Peyer's patch (tissue), 4 donors: ENCODE measurements around the gene SCN2B. TPM values are rescaled to one million over a fixed set of nuclear protein-coding genes. Genes with fewer than 3 reads are reported as not detected.

Experiments used
- DNase-seq, 3 donors: peaks; one replicate each; pipeline ENCODE4 v3.0.0-alpha.2; 2017 to 2019
- H3K27ac ChIP-seq, 4 donors: fragments of 200-600 bp; sonication (generic); one replicate each; pipeline ENCODE4 v1.5.1; 2016 to 2019
- H3K27me3 ChIP-seq, 2 donors: fragments of 200-600 bp; sonication (generic); one replicate each; pipeline ENCODE4 v1.5.1; 2019
- H3K36me3 ChIP-seq, 3 donors: fragments of 200-600 bp; sonication (generic); one replicate each; pipeline ENCODE4 v1.5.1; 2016 to 2019
- H3K4me1 ChIP-seq, 4 donors: fragments of 200-600 bp; sonication (generic); one replicate each; pipeline ENCODE4 v1.5.1; 2016 to 2019
- H3K4me3 ChIP-seq, 4 donors: fragments of 200-600 bp; sonication (generic); 1 replicate in 3 of 4; 2 replicates in 1 of 4; pipeline ENCODE4 v1.5.1; 2016 to 2019; ENCODE audit warnings: mild to moderate bottlenecking in 1 of 4
- H3K9me3 ChIP-seq, 4 donors: fragments of 200-600 bp; sonication (generic); one replicate each; pipeline ENCODE4 v1.5.1; 2016 to 2019; ENCODE audit warnings: mild to moderate bottlenecking in 1 of 4
- POLR2A ChIP-seq, 2 donors: fragments of 450-650 bp; IDR thresholded peaks; one replicate each; pipeline ENCODE4 v1.5.1; 2017; ENCODE audit warnings: antibody characterized with exemption in 2 of 2, mild to moderate bottlenecking in 2 of 2, moderate library complexity in 2 of 2
- total RNA-seq, 4 donors: library from RNA; depleted of rRNA; stranded (reverse); fragments of >200 nt; gene quantifications; one replicate each; pipeline ENCODE4 v1.1.0, GENCODE V29; 2016
- TF ChIP-seq, protein P1 (sequence below), 6 experiments: fragments of 450-650 bp in 4 of 6; fragments of 200-600 bp in 2 of 6; sonication (generic) in 1 of 6; IDR thresholded peaks; one replicate each; pipeline ENCODE4 v1.5.1; 2017 to 2019; ENCODE audit warnings: antibody characterized with exemption in 6 of 6, mild to moderate bottlenecking in 3 of 6, moderate library complexity in 1 of 6

The SCN2B gene
- total RNA-seq, 4 donors from 2014 or later, result 0.13 to 0.38 TPM; not detected in 2

DNA sequence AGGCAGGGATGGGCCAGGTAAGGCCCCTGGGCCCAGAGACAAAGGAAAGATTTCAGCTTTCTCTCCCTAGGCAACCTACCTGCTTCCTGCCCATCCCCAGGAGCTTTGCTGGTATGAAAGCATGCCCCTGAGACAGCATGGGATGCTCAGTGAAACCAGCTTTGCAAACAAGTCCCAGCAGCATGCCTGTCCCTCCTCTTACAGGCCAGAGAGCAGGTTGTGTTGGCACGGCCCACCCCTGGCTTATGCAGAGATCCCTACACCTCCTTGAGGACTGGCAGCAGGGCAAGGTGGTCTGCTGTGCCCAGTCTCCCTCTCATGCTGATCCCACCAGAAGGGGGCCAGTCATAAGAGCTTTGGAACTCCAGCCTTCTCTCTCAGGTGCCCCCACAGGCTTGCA, 26.9 kb downstream of the SCN2B start:
- peaks cover 0 to 22% (median 4%) of the 10 kb centered on the region in 4 donors for H3K4me1 ChIP-seq
- no peak overlapping the region for H3K27ac ChIP-seq
- DNase-seq, result no peak
- H3K36me3 ChIP-seq, result no peaks in the 10 kb centered on the region
- no peaks in the 10 kb centered on the region for H3K9me3 ChIP-seq
- TF ChIP-seq, protein P1, sequence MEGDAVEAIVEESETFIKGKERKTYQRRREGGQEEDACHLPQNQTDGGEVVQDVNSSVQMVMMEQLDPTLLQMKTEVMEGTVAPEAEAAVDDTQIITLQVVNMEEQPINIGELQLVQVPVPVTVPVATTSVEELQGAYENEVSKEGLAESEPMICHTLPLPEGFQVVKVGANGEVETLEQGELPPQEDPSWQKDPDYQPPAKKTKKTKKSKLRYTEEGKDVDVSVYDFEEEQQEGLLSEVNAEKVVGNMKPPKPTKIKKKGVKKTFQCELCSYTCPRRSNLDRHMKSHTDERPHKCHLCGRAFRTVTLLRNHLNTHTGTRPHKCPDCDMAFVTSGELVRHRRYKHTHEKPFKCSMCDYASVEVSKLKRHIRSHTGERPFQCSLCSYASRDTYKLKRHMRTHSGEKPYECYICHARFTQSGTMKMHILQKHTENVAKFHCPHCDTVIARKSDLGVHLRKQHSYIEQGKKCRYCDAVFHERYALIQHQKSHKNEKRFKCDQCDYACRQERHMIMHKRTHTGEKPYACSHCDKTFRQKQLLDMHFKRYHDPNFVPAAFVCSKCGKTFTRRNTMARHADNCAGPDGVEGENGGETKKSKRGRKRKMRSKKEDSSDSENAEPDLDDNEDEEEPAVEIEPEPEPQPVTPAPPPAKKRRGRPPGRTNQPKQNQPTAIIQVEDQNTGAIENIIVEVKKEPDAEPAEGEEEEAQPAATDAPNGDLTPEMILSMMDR (IDR thresholded peaks at IDR 0.05), result no peak
- TF ChIP-seq POLR2A (IDR thresholded peaks at IDR 0.05), result no peak
- no peak overlapping the region for H3K4me3 ChIP-seq
- H3K27me3 ChIP-seq, result peaks cover 0 to 17% of the 10 kb centered on the region in 2 donors

DNA sequence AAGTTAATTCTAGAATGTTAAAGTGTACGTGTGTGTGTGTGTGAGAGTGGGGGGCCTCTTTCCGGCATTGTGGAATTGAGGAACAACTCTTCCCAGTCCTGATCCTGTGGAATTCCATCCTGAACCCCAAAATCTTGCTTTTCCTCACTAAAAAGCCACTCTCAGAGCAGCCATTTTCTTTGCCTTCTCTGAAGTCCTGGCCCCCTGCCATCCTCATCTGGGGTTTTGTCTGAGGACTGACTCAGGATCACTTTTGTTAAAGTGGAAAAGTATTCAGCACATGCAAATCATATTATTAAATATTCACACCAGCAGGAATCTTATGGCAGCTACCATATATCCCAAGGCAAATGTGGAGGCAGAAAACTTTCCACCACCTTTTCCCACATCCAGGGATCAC, 27.6 kb downstream of the SCN2B start:
- no peak overlapping the region for H3K27ac ChIP-seq

DNA sequence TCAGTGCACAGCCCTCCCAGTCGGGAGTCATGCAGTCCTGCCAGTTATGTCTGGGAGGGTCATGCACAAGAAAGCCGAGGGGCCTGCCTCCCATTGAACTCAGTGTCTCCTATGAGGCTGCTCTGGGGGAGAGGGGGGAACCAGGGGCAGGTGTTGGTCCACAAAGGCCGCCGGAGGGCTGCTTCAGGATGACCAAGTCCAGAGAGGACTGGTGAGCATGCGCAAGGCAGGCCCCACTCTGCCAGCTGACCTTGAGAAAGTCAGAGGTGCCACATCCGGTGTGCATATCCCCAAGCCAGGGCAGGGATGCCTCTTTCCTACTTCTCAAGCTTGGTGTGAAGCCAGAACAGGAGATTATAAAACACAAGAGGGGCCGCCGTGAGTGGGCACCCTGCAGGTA, 28.2 kb downstream of the SCN2B start:
- DNase-seq, result no peak
- Histone ChIP-seq H3K4me3 (no peak overlapping the region), H3K9me3 (no peaks in the 10 kb centered on the region), H3K36me3 (no peaks in the 10 kb centered on the region), H3K4me1 (peaks cover 0 to 19% (median 4%) of the 10 kb centered on the region in 4 donors), H3K27ac (no peak overlapping the region), H3K27me3 (peaks cover 0 to 9% of the 10 kb centered on the region in 2 donors)
- TF ChIP-seq POLR2A (IDR thresholded peaks at IDR 0.05), result no peak
- TF ChIP-seq, protein P1 (IDR thresholded peaks at IDR 0.05), result no peak

More for the DNA sequence above, 27.6 kb downstream of the SCN2B start:
- peaks cover 0 to 15% of the 10 kb centered on the region in 2 donors for H3K27me3 ChIP-seq
- DNase-seq, result no peak
- no peaks in the 10 kb centered on the region for H3K9me3 ChIP-seq
- no peaks in the 10 kb centered on the region for H3K36me3 ChIP-seq
- TF ChIP-seq POLR2A (IDR thresholded peaks at IDR 0.05), result no peak
- TF ChIP-seq, protein P1 (IDR thresholded peaks at IDR 0.05), result no peak
- H3K4me3 ChIP-seq, result no peak overlapping the region
- peaks cover 0 to 22% (median 4%) of the 10 kb centered on the region in 4 donors for H3K4me1 ChIP-seq

DNA sequence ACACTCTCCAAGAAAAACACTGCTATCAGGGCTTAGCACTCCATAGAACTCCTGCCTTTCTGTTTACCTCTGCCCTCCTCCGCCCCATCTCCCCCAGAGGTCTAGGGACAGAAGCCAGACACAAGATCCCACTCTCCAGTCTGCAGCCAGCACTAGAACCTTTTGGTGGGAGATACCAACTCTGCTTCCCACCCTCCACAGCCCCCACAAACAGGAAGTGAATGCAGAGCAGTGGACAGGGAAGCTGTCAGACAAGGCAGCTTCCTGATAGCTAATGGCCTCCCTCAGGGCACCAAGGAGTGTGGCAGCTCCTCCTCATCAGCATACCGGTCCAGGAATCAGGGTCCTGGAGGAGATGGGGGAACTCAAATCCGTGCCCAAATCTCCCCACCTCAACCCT, 28.9 kb downstream of the SCN2B start:
- peaks cover 0 to 4% of the 10 kb centered on the region in 2 donors for H3K27me3 ChIP-seq
- H3K9me3 ChIP-seq, result no peaks in the 10 kb centered on the region
- no peak overlapping the region for H3K27ac ChIP-seq
- no peaks in the 10 kb centered on the region for H3K36me3 ChIP-seq
- DNase-seq, result no peak
- peaks cover 0 to 12% (median 4%) of the 10 kb centered on the region in 4 donors for H3K4me1 ChIP-seq
- no peak overlapping the region for H3K4me3 ChIP-seq
- TF ChIP-seq, protein P1 (IDR thresholded peaks at IDR 0.05), result no peak
- no peak for TF ChIP-seq POLR2A (IDR thresholded peaks at IDR 0.05)

DNA sequence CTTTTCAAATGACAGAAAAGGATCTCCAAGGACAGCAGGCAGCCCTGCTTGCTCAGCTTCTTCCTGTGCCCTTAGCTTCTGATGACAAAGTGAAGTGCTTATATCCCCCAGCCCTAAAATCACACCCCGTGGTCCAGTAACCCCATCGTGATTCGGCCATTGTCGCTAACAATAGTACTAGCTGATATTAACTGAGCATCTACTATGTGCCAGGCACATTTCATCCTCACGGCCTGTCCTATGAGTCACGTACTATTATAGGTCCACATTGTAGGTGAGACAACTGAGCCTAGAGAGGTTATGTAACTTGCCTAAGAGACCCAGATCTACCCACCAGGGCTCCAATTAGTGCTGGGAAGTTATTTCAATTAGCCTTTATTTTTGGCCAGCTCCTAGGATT, 29.9 kb downstream of the SCN2B start:
- no peak for TF ChIP-seq POLR2A (IDR thresholded peaks at IDR 0.05)
- H3K4me3 ChIP-seq, result peak overlapping the region in 1 of 4 donors; percentile 0
- H3K9me3 ChIP-seq, result no peaks in the 10 kb centered on the region
- H3K27me3 ChIP-seq, result no peaks in the 10 kb centered on the region
- H3K4me1 ChIP-seq, result peaks cover 0 to 7% (median 3%) of the 10 kb centered on the region in 4 donors
- H3K27ac ChIP-seq, result no peak overlapping the region
- H3K36me3 ChIP-seq, result no peaks in the 10 kb centered on the region
- no peak for DNase-seq

DNA sequence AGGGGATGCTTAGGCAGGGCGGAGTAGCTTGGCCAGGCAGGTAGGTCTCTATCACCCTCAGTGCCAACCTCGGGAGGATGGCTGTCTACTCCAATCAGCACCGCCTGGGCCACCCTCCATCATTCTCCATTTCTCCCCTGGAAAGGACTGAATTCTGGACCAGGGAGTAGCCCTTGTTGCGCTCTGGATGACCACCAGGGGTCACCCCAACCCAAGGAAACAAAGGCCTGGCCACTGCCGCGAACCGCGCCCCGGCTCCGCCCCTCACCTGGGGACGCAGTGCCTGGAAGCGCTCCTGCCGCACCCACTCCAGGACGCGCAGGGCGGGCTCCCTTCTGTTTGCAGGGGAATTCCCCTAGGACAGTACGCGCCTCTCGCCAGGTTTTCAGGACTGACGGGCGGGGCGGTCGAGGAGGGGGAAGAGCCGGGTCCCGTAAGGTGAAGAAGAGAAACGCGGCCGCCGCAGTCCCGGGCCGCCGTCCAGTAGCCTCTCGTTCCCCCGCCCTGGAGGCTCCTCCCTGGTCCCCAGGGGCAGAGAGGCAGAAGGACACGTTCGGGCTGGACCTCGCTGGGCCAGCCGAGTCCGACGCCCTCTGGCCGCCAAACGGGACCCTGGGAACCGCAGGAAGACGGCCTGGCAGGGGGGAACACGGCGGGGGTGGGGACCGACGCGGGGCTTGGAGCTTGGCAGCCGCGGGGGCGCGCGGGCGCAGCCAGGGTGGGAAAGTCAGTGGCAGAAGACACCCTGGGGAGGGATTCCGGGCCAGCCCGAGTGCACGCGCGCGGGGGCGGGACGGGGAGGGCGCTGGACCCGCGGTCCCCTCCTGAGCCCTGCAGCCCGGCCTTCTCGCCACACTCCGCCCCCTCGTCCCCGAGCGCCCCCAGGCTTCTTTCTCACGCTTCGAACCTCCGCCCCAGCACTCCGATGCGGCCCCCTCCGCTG, 30.9 kb downstream of the SCN2B start:
- Histone ChIP-seq H3K4me3 (peak overlapping the region; percentile 43 to 71 (median 64)), H3K27ac (peak overlapping the region in 3 of 4 donors; percentile 10 to 49 (median 47)), H3K4me1 (peaks cover 0 to 7% (median 3%) of the 10 kb centered on the region in 4 donors), H3K36me3 (no peaks in the 10 kb centered on the region), H3K9me3 (no peaks in the 10 kb centered on the region), H3K27me3 (no peaks in the 10 kb centered on the region)
- TF ChIP-seq POLR2A (IDR thresholded peaks at IDR 0.05), result no peak
- TF ChIP-seq, protein P1 (IDR thresholded peaks at IDR 0.05), result peak; percentile 81 to 98 (median 94)
- DNase-seq, result peak; percentile 82 to 96 (median 96)
